OCI-LY3 (cell line): ENCODE data around the gene SPIRE1.

Source experiments
- EZH2phosphoT487 ChIP-seq: fragments of 200-600 bp; shearing (Covaris generic); IDR thresholded peaks from 2 replicates; pipeline ENCODE4 v1.6.1; 2018; ENCODE audit warnings: antibody characterized with exemption, mixed run types, low read depth
- TF ChIP-seq, protein P1 (sequence below): fragments of 200-600, 300-600 bp; sonication (generic); IDR thresholded peaks from 2 replicates; pipeline ENCODE4 v1.5.1; 2014; ENCODE audit warnings: antibody characterized with exemption, low read length, low read depth

DNA sequence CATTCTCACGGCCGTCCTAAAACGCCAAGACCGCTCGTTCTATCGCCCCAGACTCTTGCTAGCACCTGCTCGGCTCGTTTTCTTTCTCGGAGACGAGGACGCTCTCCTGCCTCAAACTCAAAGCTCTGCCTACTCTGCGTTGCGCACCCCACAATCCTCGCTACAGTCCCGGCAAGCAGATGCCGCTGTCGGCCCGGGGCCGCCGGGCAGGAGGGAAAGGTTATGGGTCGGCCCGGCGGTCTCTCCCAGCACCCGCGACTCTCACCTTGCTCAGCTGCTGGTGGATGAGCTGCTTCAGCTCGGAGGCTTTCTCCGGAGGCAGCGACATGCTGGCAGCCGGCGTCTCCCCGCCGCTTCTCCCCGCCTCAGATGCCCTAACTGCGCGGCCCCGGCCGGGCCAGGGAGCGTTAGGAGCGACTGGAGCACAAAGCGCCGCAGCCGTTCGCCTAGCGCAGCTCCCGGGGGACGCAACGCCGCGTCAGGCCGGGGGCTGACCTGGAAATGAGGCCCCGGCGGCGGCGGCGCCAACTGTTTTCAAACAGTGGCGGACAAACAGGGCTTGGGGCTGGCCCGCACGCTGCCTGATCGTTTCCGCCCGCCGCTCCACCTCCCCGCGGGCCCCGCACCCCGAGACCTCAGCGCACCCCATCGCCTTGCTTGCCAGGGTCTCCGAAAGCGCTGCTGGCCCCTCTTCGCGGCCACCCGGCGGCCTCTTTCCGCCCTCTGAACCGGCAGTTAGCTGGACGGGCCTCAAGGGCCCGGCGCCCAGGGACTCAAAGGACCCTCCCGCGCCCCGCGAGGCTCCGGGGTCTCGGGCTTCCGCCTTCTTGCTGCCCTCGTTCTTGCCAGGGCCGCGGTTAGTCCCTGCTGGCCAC, 44.6 kb upstream of the SPIRE1 start, which contains the start of the genes CEP76 and PSMG2:
- TF ChIP-seq, protein P1, sequence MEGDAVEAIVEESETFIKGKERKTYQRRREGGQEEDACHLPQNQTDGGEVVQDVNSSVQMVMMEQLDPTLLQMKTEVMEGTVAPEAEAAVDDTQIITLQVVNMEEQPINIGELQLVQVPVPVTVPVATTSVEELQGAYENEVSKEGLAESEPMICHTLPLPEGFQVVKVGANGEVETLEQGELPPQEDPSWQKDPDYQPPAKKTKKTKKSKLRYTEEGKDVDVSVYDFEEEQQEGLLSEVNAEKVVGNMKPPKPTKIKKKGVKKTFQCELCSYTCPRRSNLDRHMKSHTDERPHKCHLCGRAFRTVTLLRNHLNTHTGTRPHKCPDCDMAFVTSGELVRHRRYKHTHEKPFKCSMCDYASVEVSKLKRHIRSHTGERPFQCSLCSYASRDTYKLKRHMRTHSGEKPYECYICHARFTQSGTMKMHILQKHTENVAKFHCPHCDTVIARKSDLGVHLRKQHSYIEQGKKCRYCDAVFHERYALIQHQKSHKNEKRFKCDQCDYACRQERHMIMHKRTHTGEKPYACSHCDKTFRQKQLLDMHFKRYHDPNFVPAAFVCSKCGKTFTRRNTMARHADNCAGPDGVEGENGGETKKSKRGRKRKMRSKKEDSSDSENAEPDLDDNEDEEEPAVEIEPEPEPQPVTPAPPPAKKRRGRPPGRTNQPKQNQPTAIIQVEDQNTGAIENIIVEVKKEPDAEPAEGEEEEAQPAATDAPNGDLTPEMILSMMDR = no peak
- TF ChIP-seq EZH2phosphoT487 = no peak
